GM19328 (cell line): ENCODE measurements around the gene DUT.
A peak's percentile ranks its signal among the peaks of the same experiment; 100 is the strongest.

ENCODE experiments used
- ATAC-seq: cut with Tn5 transposase; IDR thresholded peaks from one replicate; pipeline ENCODE4 v1.9.1; 2021; ENCODE audit warnings: mild to moderate bottlenecking, moderate library complexity; ENCODE audit not compliant: unreplicated experiment

The DUT gene

DNA sequence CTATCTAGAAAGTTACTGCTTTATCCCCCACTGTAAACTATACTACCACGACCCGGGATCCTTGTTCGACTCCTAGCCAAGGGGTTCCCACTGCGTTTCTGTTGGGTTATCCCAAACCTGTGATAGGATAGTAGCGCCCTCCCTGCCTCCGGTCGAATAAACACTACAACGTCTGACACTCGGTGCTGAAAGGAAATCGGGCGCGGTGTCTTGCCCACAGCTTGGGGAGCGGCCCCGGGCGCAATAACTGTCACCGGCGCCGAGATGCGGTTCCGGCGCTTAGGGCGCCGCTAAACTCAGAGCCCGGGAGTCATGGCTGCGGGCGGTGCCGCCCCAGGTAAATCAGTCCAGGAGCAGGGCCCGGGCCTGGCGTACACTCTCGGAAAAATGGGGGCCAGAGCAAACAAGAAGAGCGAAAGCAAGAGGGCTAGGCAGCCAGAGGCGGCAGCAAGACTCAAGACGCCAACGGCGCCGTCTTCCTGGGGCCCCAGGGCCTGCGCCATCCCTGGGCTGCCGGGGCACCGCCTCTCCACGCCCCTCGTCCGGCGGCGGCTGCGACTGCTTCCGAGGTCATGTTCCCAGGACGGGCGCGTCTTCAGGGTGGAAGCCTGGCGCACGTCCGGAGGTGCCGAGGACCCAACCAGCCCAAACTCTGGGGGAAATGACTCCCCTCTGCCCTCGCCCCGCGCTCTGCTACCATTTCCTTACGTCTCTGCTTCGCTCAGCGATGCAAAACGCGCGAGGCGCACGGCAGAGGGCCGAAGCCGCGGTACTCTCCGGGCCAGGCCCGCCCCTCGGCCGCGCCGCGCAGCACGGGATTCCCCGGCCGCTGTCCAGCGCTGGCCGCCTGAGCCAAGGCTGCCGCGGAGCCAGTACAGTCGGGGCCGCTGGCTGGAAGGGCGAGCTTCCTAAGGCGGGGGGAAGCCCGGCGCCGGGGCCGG, at the start of gene DUT:
Gene DUT (plus strand): TSS at position 575 of the 941 bp plus-strand sequence. CDS start 87 bp downstream, at position 662.
- ATAC-seq = peak; percentile 88

DNA sequence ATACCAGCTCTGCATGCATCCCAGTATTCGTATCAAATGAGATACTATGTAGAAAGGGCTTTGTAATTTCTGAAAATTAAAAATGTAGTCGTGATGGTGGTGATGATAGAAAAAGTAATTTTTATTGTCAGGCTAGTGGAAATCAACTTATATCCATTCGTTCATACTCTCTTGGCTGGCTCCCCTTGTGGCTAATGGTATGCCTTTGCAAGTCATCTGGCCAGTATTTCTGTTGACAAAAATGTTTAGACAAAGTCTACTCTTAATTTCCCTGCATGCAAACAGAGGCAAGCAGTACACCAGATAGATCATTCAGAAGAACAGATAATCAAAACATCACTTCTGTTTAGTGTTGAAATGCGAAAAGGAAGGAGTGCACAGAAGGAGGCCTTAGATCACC, 49.6 kb upstream of the DUT start:
- no peak for ATAC-seq

DNA sequence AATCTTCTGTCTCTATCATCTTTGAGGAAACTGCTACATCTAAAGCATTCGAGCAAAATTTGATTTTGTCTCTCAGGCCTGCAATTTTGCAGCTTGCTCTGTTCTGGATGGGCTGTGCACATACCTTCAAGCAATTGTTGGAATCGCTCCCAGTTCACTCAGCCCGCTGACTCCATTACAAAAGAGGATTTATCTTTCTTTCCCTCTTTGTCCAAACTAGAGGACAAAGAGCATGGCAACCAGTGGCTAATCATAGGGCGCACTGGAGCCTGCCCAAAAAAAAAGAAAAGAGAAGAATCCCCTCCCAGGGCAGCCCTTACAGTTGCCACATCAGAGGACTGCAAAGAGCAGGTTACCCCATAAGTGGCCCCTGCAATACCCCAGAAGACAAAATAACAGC, 49.0 kb upstream of the DUT start:
- ATAC-seq = no peak

DNA sequence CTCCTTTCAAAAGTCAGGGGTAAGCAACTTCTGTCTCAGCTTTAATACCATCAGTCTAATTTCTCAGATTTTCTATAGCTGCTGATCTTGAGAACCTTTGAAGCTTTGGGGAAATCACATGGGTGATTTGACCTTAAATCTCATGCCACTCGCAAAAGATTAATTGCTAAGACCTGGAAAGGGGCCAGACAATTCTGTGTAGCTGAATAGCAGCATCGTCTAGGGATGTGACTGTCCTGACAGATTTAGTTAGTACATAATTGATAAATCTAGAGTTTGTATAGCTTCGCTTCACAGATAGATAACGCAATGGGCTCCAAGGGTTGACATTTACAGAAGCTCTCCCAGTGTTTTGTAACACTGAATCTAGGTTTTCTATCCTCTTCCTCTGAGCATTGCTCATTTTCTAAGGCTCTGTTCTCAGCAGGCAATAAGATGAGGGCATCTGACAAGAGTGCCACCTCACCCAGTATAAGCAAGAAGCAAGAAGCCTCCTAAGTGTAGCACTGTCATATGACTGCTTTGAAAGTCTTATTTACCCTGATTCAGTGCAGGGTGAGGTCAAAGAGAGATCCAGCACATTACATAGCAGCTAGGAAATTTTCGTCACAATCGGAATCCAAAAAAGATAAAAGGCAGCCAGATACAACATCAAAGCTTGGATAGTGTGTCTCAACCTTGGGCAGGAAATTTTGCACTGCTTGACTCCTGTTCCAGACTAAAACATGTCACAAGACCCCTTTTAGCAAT, 47.7 kb upstream of the DUT start:
- ATAC-seq = no peak

DNA sequence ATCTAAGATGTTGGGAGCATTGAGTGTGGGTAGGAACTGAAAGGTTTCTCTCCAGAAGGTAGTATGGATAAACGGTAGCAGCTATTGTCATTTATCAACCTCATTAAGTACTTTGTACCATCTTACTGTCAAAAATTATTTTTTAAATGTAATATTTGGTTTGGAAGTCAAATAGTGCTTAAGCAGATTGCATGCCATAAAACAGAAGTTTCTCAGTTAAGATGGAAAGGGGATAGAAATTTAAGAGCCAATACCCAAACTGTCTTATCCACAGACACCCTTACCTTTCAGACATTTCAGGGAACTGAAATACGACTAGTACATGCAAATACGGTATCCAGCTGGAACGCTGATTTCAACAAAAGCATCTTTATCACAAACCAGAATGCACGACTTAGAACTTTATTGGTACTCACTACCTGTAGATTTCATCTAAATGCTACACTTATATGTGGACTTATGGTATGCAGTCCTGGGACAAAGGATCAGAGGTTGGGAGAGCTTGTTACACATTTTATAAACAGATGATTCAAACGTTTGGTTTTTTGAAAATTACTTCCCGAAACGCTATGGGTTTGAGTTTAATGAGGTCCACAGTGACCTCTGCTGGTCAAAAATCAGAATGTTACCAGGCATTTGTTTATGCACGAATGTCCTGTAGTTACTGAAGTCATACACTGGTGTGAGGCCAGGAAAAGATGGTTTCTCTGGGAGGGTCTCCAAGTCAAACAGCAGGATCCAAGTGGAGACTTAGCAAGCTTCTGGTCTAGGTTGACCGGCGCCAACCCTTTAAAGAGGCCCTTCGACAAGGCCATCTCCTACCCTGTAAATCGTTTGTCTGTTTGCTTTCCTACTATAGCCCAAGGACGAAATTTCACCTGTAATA, 45.7 kb upstream of the DUT start:
- ATAC-seq = peak; percentile 65

DNA sequence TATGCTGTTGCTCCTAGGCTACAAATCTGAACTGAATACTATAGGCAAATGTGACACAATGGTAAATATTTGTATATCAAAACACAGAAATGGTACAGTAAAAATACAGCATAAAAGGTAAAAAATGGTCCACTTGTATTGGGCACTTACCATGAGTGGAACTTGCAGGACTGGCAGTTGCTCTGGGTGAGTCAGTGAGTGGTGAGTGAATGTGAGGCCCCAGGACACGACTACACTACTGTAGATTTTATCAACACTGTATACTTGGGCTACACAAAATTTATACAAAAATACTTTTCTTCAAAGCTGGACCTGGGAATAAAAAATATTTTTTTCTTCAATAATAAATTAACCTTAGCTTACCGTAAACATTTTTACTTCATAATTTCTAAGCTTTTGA, 41.6 kb upstream of the DUT start:
- ATAC-seq = no peak

DNA sequence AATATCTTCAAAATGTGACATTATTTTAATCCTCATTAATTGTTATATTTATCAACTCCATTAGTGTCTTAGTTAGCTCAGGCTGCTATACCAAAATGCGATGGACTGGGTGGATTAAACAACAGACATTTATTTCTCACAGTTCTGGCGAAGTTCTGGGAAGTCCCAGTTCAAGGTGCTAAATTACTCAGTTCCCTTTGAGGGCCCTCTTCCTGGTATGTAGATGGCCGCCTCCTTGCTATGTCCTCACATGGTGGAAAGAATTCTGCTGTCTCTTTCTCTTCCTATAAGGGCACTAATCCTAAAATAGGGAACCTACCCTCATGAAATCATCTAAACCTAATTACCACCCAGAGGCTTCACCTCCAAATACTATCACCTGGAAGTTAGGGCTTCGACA, 38.8 kb upstream of the DUT start:
- no peak for ATAC-seq

DNA sequence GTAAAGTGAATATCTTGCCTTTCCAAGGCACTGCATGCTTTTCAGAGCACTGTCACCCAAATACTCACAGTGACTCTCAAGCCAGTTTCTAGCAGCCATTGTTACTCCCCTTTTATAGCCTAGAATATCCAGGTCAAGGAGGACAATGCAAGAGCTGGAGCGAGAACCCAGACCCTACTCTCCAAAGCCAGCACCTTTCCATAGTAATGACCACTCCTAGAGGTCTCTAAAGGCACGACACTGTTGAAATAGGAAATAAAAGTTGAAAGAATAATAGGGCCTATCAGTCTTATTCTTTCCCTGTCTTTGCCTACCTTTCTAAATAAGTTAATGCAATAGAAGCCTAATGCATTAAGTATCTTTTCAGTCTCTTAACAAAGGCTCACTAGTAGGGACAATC, 33.6 kb upstream of the DUT start:
- ATAC-seq = no peak

DNA sequence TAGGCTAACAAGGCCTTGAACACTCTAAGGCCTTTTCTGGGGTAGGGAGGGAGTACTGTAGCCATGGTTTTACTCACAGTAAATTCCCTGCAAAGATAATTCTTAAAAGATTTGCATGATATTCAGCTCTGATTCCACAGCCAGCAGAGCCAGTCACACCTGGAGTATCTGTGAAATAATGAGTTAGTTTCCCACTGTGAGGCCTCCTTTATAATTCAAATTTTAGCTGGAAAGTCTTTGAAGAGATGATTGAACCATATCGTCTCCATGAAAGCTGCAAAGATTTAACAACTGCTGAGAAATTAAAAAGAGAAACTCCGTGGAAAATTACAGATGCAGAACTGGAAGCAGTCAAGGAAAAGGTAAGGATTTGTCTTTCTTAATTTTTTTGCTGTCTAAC, 32.3 kb upstream of the DUT start:
- ATAC-seq = no peak

DNA sequence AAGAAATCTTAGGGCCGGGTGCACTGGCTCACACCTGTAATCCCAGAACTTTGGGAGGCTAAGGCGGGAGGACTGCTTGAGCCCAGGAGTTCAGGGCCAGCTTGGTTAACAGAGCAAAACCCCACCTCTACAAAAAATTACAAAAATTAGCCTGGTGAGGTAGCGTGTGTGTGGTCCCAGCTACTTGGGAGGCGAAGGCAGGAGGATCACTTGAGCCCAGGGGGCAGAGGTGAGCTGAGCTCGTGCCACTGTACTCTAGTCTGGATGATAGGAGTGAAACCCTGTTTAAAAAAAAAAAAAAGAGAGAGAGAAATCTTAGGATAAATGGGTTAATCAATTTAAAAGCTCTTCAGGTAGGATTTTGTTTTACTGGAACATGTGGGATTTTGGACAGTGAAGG, 31.2 kb upstream of the DUT start:
- ATAC-seq = no peak

DNA sequence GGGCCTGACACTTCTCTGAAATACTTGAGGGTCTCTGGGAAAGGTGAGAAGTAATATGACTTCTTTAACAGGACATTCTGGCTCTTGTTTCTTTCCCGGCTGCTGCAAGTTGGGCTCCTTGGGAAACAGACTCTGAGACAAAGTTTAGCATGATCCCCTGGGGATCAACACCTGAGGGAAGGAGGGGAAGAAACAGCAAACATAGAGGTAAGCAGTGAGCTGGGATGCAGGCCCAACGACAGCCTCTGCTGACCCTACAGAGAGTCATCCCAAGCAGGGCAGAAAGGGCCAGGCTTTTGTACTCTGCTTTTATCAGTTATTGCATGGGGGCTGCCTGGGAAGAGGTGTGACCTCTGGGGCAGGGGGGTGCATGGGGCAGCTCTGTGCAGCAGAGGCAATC, 26.8 kb upstream of the DUT start:
- ATAC-seq = no peak

DNA sequence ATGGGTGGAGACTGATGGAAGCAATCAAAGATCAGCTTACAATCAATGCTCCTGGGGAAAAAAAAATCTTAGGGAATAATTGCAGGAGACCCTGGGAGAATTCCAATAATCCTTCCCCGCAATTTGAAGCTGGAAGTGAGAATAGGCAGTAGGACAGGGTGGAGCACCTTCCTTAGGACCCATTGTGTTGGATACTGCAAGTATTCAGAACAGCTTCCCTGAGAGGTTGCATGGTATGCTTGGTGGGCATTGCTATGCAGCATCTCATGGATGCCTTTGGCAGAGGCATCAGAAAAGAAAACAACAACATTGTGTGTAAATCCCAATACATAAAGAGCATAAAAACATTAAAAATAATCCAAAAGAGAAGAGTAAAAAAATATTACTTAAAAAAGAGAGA, 24.6 kb upstream of the DUT start:
- no peak for ATAC-seq

DNA sequence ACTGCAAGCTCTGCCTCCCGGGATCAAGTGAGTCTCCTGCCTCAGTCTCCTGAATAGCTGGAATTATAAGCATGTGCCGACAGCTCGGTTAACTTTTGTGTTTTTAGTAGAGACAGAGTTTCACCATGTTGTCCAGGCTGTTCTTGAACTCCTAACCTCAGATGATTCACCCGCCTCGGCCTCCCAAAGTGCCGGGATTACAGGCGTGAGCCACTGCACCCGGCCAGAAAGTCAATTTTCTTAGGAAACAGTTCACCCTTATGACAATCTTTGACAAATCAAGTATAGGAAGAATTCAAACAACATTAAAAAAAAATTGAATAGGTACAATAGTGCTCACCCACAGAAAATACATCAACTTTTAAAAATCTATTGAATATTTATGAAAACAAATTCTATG, 23.6 kb upstream of the DUT start:
- ATAC-seq = no peak

DNA sequence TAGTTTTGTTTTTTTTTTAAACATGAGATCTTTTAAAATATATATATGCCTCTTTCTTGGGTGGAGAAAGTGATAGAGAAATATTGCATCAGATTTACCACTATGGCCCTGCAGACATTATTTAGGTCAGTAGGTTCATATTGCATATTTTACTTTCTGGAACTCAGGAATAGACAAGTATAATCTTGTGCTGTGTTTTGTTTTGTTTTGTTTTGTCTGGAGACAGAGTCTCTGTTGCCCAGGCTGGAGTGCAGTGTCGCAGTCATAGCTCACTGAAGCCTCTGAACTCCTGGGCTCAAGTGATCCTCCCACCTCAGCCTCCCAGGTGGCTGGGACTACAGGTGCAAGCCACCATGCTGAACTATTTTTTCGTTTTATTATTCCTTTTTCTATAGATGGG, 21.5 kb upstream of the DUT start:
- ATAC-seq = no peak

DNA sequence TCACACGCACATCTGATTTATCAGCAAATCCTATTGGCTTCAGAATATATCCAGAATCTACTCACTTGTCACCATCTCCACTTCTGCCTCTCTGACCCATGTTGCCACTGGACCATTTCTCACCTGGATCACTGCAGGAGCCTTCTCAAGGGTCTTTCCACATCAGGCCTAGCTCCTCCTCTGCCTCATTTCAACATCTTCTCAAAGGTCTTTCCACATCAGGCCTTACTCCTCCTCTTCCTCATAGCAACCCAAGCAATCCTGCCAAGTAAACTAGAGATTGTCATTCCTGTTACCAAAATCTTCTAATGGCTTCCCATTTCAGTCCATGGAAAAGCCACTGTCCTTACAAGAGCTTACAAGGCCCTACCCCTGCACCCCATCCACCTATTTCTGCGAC, 18.0 kb upstream of the DUT start:
- no peak for ATAC-seq

DNA sequence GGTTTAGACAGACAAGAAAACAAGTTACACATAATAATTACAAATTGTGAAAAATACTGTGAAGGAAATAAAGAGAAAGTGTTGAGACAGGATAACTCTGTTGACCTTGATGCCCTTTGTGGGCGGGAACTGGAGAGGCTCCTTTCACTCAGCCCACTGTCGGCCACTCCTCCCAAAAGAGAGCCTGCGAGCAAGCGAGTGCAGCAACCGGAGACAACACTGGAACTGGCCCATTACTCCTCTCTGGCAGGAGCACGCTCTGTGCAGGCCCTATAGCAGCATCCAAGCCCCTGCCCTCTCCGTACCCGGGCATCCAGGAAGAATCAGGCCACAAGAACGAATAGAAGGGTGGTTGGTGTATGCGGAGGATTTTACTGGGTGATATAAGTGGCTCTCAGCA, 16.2 kb upstream of the DUT start:
- ATAC-seq = no peak

DNA sequence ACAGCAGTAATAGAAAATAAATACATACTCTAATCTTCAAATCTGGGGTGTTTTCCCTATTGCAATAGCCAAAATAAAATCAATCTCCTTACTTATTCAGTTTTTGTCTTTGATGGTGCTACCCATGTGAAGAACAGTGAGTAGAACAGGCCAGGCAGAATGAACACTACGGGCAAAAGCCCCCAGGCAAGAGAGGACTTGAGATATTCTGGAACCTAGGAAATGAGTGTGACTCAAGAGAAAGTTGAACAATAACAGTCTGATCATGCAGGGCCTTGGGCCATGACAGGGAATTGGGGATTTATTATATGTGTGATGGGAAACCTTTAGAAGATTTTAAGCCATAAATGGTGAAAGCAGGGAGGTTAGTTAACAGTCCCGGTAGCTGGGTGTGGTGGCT, 14.0 kb upstream of the DUT start:
- ATAC-seq = no peak

DNA sequence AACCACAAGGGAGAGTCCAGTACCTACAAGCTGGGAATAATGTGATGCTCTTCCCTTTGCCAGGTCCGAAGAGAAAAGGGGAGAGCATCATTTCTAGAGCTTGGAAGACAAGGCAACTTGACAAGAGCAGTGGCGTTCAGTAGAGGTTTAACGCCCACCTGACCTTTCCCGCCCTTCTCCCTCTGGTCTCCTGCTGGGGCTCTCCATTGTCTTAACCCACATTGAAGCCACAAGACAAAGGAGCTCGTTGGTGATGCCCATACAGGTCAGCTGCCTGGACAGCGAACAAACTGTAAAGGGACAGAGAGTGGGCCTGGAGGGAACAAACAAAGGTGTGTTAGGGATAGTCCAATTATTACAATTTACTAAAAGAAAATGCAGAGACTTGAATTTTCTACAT, 13.1 kb upstream of the DUT start:
- ATAC-seq = no peak

DNA sequence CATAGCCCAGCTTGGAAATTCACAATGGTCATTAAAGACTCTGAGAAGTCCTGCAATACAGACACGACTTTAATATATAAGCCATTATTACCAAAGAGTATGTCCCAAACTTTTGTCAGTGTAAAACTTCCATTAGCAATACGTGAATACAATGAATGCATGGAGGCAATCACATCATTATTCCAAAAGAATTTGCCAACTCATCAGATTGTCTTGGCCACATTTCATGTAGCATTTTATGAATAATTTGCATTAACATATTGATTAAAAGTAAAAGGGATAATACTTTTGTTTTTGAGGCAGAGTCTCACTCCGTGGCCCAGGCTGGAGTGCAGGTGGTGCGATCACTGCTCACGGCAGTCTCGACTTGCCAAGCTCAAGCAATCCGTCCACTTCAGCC, 7.9 kb upstream of the DUT start:
- no peak for ATAC-seq

DNA sequence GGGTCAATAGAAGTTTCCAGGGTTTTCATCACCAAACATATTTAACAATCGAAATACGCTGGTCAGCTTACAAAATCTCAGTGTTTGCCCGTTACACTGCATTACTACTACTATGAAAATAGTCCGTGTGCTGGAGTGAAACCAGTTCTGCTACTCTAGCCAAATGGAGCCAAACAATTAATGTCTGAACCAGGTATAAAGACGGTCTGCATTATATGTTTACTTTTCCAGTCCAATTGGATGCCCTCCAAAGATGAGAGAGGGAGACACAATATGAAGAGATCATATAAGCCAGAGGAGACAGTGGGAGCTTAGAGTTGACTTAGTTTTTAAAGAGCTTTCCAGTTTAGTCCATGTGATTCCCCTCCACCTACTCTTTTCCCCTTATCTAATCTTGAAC, 6.3 kb upstream of the DUT start:
- ATAC-seq = no peak

DNA sequence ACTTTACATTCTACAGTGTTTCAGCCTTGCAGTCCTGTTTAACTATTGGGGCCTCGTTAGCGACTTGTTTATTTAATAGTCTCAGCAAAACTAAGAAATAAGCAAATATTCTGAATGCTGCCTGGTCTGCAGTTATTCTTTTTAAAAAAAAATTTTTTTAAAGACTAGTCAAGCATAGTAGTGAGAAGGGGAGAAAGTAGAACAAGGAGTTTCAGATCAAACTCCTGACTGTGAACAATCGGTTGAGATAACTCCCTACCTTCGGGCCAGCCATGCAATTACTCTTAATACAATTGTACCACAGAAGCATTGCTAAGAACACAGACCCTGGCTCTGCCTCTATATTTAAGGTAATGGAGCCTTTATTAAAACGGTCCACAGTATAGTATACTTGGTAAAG, 5.8 kb upstream of the DUT start:
- no peak for ATAC-seq
